ENCODE results near the gene PALB2.

DNA sequence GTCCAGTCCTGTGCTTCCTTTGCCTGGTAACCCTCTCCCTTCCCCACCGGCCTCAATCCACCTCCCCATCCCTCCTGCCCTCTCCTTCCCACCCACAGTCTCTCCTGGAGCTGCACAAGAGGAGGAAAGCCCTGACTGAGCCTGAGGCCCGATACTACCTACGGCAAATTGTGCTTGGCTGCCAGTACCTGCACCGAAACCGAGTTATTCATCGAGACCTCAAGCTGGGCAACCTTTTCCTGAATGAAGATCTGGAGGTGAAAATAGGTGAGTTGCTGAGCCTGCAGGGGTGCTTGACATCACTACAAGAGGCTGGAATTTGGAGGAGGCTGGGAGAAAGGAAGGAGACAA lies 38.9 kb upstream of the PALB2 start:
- no peak for TF ChIP-seq POLR2A (IDR thresholded peaks at IDR 0.05)
- TF ChIP-seq, protein P1, sequence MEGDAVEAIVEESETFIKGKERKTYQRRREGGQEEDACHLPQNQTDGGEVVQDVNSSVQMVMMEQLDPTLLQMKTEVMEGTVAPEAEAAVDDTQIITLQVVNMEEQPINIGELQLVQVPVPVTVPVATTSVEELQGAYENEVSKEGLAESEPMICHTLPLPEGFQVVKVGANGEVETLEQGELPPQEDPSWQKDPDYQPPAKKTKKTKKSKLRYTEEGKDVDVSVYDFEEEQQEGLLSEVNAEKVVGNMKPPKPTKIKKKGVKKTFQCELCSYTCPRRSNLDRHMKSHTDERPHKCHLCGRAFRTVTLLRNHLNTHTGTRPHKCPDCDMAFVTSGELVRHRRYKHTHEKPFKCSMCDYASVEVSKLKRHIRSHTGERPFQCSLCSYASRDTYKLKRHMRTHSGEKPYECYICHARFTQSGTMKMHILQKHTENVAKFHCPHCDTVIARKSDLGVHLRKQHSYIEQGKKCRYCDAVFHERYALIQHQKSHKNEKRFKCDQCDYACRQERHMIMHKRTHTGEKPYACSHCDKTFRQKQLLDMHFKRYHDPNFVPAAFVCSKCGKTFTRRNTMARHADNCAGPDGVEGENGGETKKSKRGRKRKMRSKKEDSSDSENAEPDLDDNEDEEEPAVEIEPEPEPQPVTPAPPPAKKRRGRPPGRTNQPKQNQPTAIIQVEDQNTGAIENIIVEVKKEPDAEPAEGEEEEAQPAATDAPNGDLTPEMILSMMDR (IDR thresholded peaks at IDR 0.05), result no peak

Measured in body of pancreas (tissue), 4 donors.